22Rv1 (cell line): ENCODE data around the gene RPL31.

Experiments
- ZFX ChIP-seq: fragments of 450-650 bp; IDR thresholded peaks from 2 replicates; pipeline ENCODE4 v1.6.1; 2017; ENCODE audit warnings: antibody characterized with exemption, borderline replicate concordance
- TF ChIP-seq, protein P1 (sequence below): fragments of 450-650 bp; IDR thresholded peaks from 2 replicates; pipeline ENCODE4 v1.5.1; 2017; ENCODE audit warnings: mild to moderate bottlenecking

DNA sequence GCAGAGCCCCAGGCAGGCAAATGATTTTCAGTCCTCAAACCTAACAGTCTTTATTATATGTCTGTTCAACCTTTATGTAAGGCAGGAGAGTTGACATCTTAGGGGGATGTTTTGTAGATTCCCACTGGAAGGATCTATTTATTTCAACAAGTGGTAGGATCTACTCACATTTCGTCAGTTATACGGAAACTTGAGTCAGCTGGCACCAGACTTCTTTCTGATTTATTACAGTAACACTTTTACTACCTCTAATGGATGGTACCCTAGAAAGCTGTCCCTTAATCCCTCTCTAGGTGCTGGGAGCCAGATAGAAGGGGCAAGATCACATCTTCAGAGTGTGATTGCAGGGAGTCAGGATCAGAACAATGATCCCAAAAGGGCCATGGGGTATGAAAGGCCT, 2.1 kb upstream of the RPL31 start:
- TF ChIP-seq, protein P1, sequence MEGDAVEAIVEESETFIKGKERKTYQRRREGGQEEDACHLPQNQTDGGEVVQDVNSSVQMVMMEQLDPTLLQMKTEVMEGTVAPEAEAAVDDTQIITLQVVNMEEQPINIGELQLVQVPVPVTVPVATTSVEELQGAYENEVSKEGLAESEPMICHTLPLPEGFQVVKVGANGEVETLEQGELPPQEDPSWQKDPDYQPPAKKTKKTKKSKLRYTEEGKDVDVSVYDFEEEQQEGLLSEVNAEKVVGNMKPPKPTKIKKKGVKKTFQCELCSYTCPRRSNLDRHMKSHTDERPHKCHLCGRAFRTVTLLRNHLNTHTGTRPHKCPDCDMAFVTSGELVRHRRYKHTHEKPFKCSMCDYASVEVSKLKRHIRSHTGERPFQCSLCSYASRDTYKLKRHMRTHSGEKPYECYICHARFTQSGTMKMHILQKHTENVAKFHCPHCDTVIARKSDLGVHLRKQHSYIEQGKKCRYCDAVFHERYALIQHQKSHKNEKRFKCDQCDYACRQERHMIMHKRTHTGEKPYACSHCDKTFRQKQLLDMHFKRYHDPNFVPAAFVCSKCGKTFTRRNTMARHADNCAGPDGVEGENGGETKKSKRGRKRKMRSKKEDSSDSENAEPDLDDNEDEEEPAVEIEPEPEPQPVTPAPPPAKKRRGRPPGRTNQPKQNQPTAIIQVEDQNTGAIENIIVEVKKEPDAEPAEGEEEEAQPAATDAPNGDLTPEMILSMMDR = no peak
- TF ChIP-seq ZFX = no peak
